Esophagus squamous epithelium (tissue), 5 donors: ENCODE measurements around the gene THOC1. TPM values are rescaled to one million over a fixed set of nuclear protein-coding genes. Genes with fewer than 3 reads are reported as not detected.

Source experiments
- DNase-seq: peaks from one replicate; lab custom pipeline; 2025; lab: John Stamatoyannopoulos, UW
- H3K27ac ChIP-seq, 4 donors: fragments of 200-600 bp; sonication (generic); one replicate each; pipeline ENCODE4 v1.5.1; 2016 to 2019; ENCODE audit warnings: mild to moderate bottlenecking in 1 of 4
- H3K27me3 ChIP-seq, 4 donors: fragments of 200-600 bp; sonication (generic); 1 replicate in 3 of 4; 2 replicates in 1 of 4; pipeline versions ENCODE4 v1.5.1 to v1.6.0; 2017 to 2021; ENCODE audit warnings: antibody characterized with exemption in 1 of 4
- H3K36me3 ChIP-seq, 3 donors: fragments of 200-600 bp; sonication (generic); one replicate each; pipeline ENCODE4 v1.5.1; 2016 to 2019
- H3K4me1 ChIP-seq, 3 donors: fragments of 200-600 bp; sonication (generic); one replicate each; pipeline ENCODE4 v1.5.1; 2017 to 2019
- H3K4me3 ChIP-seq, 4 donors: fragments of 200-600 bp; sonication (generic); 1 replicate in 3 of 4; 2 replicates in 1 of 4; pipeline ENCODE4 v1.5.1; 2016 to 2019; ENCODE audit warnings: mild to moderate bottlenecking in 2 of 4, moderate library complexity in 1 of 4
- H3K9me3 ChIP-seq, 3 donors: fragments of 200-600 bp; sonication (generic); one replicate each; pipeline ENCODE4 v1.5.1; 2016 to 2019
- CTCF ChIP-seq, 6 experiments: fragments of 450-650 bp in 4 of 6; fragments of 200-600 bp in 2 of 6; sonication (generic) in 2 of 6; IDR thresholded peaks; one replicate each; pipeline ENCODE4 v1.5.1; 2016 to 2019; ENCODE audit warnings: antibody characterized with exemption in 6 of 6, mild to moderate bottlenecking in 4 of 6, moderate library complexity in 4 of 6
- POLR2A ChIP-seq, 4 donors: fragments of 450-650 bp; IDR thresholded peaks; one replicate each; pipeline ENCODE4 v1.6.1; 2017; ENCODE audit warnings: antibody characterized with exemption in 4 of 4, mild to moderate bottlenecking in 4 of 4, moderate library complexity in 3 of 4
- WGBS, 2 donors: methylation state at CpG; one replicate each; pipeline ENCODE4 v1.1.5; 2018; 5-methylcytosine and 5-hydroxymethylcytosine counted together
- intact Hi-C: fragments of 100-400 bp; cut with DNase I; formaldehyde crosslinking; loops from one replicate; pipeline ENCODE4 v1.15.0; 2022
- total RNA-seq, 4 donors: library from RNA; depleted of rRNA; stranded (reverse); fragments of >200 nt; gene quantifications; one replicate each; pipeline ENCODE4 v1.1.0, GENCODE V29; 2016
- donor health status: DM: yes; HTN: yes; CAD: no.

The THOC1 gene
- total RNA-seq, 4 donors from 2014 or later, result 17.6 to 59.7 (median 30.1) TPM

- Histone ChIP-seq H3K9me3 (no peaks in the 10 kb centered on the region), H3K4me1 (no peaks in the 10 kb centered on the region), H3K27me3 (no peaks in the 10 kb centered on the region), H3K36me3 (peaks cover 0 to 99% (median 21%) of the 10 kb centered on the region in 3 donors), H3K27ac (no peak overlapping the region), H3K4me3 (no peak overlapping the region)
- no peak for DNase-seq
- 70 to 73% methylated on average over 4 of the region's 4 CpGs for WGBS, 2 donors
- intact Hi-C loops, result no loop called here
- TF ChIP-seq CTCF (IDR thresholded peaks at IDR 0.05) (no peak), POLR2A (IDR thresholded peaks at IDR 0.05) (no peak)
Observed at GRCh38 chr18:213505-213904, 54.3 kb downstream of the THOC1 start.

GRCh38 chr18:212780-213179 lies 55.1 kb downstream of the THOC1 start:
- TF ChIP-seq POLR2A (IDR thresholded peaks at IDR 0.05) (no peak), CTCF (IDR thresholded peaks at IDR 0.05) (peak in 1 of 6 experiments; percentile 10)
- Histone ChIP-seq H3K27me3 (no peaks in the 10 kb centered on the region), H3K27ac (no peak overlapping the region), H3K4me1 (no peaks in the 10 kb centered on the region), H3K9me3 (no peaks in the 10 kb centered on the region), H3K36me3 (peaks cover 0 to 95% (median 15%) of the 10 kb centered on the region in 3 donors), H3K4me3 (no peak overlapping the region)
- no peak for DNase-seq
- intact Hi-C loops, result no loop called here
- WGBS, 2 donors, result 79% methylated on average over 1 of the region's 1 CpG

- TF ChIP-seq POLR2A (IDR thresholded peaks at IDR 0.05) (no peak), CTCF (IDR thresholded peaks at IDR 0.05) (no peak)
- Histone ChIP-seq H3K9me3 (no peaks in the 10 kb centered on the region), H3K4me1 (no peaks in the 10 kb centered on the region), H3K4me3 (no peak overlapping the region), H3K27ac (no peak overlapping the region), H3K27me3 (no peaks in the 10 kb centered on the region), H3K36me3 (peaks cover 0 to 95% (median 11%) of the 10 kb centered on the region in 3 donors)
- intact Hi-C loops, result no loop called here
- DNase-seq, result no peak
Observed at GRCh38 chr18:211582-211981, 56.3 kb downstream of the THOC1 start.

- no peak for DNase-seq
- WGBS, 2 donors, result 93 to 95% methylated on average over 4 of the region's 4 CpGs
- intact Hi-C loops, result no loop called here
- H3K27me3 ChIP-seq, result no peaks in the 10 kb centered on the region
- H3K36me3 ChIP-seq, result peaks cover 0 to 95% (median 11%) of the 10 kb centered on the region in 3 donors
- no peak overlapping the region for H3K27ac ChIP-seq
- no peaks in the 10 kb centered on the region for H3K9me3 ChIP-seq
- no peaks in the 10 kb centered on the region for H3K4me1 ChIP-seq
- H3K4me3 ChIP-seq, result no peak overlapping the region
- no peak for TF ChIP-seq CTCF (IDR thresholded peaks at IDR 0.05)
- TF ChIP-seq POLR2A (IDR thresholded peaks at IDR 0.05), result no peak
Observed at GRCh38 chr18:210733-211132, 57.1 kb downstream of the THOC1 start.

- no peak for TF ChIP-seq POLR2A (IDR thresholded peaks at IDR 0.05)
- no peak for TF ChIP-seq CTCF (IDR thresholded peaks at IDR 0.05)
- no peaks in the 10 kb centered on the region for H3K4me1 ChIP-seq
- DNase-seq, result no peak
- WGBS, 2 donors, result 88 to 100% methylated on average over 1 of the region's 1 CpG
- no peak overlapping the region for H3K27ac ChIP-seq
- no peak overlapping the region for H3K4me3 ChIP-seq
- H3K36me3 ChIP-seq, result peaks cover 0 to 95% (median 15%) of the 10 kb centered on the region in 3 donors
- intact Hi-C loops, result no loop called here
- H3K9me3 ChIP-seq, result no peaks in the 10 kb centered on the region
- no peaks in the 10 kb centered on the region for H3K27me3 ChIP-seq
Observed at GRCh38 chr18:210075-210474, 57.8 kb downstream of the THOC1 start.
